ENCODE data around the gene HDAC9.

Gene HDAC9

DNA sequence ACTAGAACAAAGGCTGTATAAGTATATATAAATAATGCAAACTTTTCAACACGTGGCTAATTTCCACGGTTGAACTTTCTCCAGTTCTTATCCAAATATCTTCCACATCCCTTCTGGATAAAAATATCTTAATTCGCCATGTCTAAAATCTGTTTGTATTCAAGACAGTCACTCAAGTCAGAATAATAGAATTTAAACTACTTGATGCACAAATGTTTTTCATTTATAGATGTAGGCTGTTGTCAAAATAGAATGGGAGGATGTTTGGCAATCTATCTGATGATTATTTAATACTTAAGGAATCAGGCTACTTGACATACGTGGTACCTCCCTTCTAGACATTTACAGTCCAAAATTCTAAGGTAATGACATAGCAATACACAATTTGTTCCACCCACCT is 417.6 kb downstream of the HDAC9 start:
- Histone ChIP-seq H3K4me1 (ENCODE audit: control insufficient read depth in 1 of 2, insufficient read depth in 1 of 2, low read depth in 1 of 2, low read length in 1 of 2) (no peaks in the 10 kb centered on the region), H3K27me3 (no peaks in the 10 kb centered on the region), H3K9me3 (no peaks in the 10 kb centered on the region), H3K36me3 (no peaks in the 10 kb centered on the region), H3K27ac (no peak overlapping the region), H3K4me3 (ENCODE audit: low read depth in 1 of 2, low read length in 1 of 2) (no peak overlapping the region)
- TF ChIP-seq, protein P1, sequence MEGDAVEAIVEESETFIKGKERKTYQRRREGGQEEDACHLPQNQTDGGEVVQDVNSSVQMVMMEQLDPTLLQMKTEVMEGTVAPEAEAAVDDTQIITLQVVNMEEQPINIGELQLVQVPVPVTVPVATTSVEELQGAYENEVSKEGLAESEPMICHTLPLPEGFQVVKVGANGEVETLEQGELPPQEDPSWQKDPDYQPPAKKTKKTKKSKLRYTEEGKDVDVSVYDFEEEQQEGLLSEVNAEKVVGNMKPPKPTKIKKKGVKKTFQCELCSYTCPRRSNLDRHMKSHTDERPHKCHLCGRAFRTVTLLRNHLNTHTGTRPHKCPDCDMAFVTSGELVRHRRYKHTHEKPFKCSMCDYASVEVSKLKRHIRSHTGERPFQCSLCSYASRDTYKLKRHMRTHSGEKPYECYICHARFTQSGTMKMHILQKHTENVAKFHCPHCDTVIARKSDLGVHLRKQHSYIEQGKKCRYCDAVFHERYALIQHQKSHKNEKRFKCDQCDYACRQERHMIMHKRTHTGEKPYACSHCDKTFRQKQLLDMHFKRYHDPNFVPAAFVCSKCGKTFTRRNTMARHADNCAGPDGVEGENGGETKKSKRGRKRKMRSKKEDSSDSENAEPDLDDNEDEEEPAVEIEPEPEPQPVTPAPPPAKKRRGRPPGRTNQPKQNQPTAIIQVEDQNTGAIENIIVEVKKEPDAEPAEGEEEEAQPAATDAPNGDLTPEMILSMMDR (IDR thresholded peaks at IDR 0.05): no peak

DNA sequence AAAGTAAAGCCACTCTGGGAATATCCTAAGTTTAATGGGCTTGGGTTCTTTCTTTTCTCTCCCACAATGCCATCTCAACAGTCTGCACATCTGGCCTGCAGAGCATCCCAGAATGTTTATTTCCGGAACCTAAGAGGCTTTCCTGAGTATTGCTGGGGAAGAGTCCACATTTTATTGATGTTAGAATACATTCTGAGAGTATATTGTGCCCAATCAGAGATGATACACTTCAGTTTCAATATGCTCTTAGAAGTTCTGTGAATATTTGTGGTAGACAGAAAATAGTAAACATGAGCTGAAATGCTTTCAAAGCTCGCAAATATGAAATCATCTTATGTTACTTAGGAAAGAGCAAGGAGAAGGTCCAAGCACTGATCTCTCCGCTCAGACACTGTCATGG is 421.3 kb downstream of the HDAC9 start:
- Histone ChIP-seq H3K4me3 (ENCODE audit: low read depth in 1 of 2, low read length in 1 of 2) (no peak overlapping the region), H3K9me3 (no peaks in the 10 kb centered on the region), H3K27me3 (no peaks in the 10 kb centered on the region), H3K27ac (no peak overlapping the region), H3K4me1 (ENCODE audit: control insufficient read depth in 1 of 2, insufficient read depth in 1 of 2, low read depth in 1 of 2, low read length in 1 of 2) (no peaks in the 10 kb centered on the region), H3K36me3 (no peaks in the 10 kb centered on the region)
- TF ChIP-seq, protein P1 (IDR thresholded peaks at IDR 0.05): no peak

DNA sequence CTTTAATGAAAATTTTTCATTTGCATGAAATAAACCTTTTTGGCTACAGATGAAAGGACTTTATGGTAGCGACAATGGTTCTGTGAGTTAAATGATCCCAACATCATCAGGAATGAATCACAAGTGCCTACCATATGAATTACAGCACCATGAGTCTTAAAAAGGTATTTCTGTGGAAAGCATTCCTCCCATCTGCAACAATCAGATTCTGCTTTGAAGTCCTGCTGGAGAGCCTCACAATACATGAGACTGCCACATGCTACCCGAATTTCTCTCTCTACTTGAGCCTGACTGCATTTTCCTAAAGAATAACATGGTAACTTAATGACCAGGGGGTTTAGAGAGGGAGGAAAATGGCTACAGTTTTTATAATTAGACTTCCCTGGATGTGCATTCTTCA is 431.6 kb downstream of the HDAC9 start:
- H3K27ac ChIP-seq: no peak overlapping the region
- TF ChIP-seq, protein P1 (IDR thresholded peaks at IDR 0.05): no peak
- no peaks in the 10 kb centered on the region for H3K27me3 ChIP-seq

DNA sequence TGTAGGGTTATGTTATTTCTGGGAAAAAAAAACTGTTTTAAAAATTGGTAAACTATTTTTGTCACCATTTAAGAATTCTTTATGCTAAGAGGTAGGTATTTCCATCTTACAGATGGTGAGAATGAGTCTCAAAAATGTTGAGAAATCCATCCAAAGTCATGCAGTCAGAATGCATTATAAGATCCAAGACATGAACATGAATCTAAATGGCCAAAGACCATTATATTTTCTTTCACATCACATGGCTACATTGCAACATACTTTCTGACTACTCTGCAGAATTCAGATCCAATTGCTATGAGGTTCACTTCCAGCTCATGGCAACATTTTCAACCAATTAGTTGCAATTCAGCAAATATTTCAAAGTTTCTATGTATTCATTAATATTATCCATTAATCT is 440.7 kb downstream of the HDAC9 start:
- Histone ChIP-seq H3K36me3 (no peaks in the 10 kb centered on the region), H3K9me3 (no peaks in the 10 kb centered on the region), H3K4me1 (ENCODE audit: control insufficient read depth in 1 of 2, insufficient read depth in 1 of 2, low read depth in 1 of 2, low read length in 1 of 2) (no peaks in the 10 kb centered on the region), H3K4me3 (ENCODE audit: low read depth in 1 of 2, low read length in 1 of 2) (no peak overlapping the region), H3K27ac (no peak overlapping the region), H3K27me3 (no peaks in the 10 kb centered on the region)
- TF ChIP-seq, protein P1 (IDR thresholded peaks at IDR 0.05): no peak

More for the DNA sequence above, 431.6 kb downstream of the HDAC9 start:
- Histone ChIP-seq H3K36me3 (no peaks in the 10 kb centered on the region), H3K4me1 (ENCODE audit: control insufficient read depth in 1 of 2, insufficient read depth in 1 of 2, low read depth in 1 of 2, low read length in 1 of 2) (no peaks in the 10 kb centered on the region), H3K4me3 (ENCODE audit: low read depth in 1 of 2, low read length in 1 of 2) (no peak overlapping the region), H3K9me3 (no peaks in the 10 kb centered on the region)

DNA sequence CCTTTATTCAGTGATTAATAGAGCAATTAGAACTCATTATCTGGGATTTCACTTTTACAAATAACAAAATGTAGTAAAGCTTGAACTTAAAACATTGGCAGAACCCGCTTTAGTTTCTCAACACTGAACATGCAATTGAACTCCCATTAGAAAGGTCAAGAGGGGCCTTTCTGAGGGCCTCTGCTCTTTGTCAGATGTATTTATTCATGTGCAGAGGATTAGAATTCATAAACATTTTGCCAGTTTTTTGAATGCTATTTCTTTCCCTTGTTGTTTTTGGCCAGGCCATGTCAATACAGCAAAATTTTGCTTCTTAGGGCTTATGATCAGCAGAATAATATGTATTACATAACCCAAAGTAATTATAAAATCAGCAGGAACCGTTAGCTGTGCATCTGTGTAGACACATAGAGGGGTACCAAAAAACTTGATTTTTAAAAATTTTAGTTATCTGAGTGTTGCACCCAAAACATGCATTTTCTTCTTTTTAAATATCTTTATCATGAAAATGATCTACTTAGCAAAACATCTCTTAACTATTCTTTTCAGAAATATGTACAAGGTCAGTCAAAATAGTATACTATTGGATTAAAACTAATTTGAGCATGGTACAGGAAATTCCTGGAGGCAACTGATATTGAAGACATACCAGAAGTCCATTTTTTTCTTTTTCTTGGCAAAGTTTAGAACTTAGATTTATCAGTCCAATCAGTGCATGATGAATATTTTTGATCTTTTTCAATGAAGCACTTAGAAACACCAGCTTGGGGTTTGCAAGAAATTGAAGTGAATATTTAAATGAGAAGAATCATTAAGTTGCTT is 444.4 kb downstream of the HDAC9 start:
- TF ChIP-seq, protein P1 (IDR thresholded peaks at IDR 0.05): no peak
- Histone ChIP-seq H3K4me3 (ENCODE audit: low read depth in 1 of 2, low read length in 1 of 2) (no peak overlapping the region), H3K27me3 (no peaks in the 10 kb centered on the region), H3K27ac (no peak overlapping the region), H3K36me3 (no peaks in the 10 kb centered on the region), H3K4me1 (ENCODE audit: control insufficient read depth in 1 of 2, insufficient read depth in 1 of 2, low read depth in 1 of 2, low read length in 1 of 2) (no peaks in the 10 kb centered on the region), H3K9me3 (no peaks in the 10 kb centered on the region)
